ENCODE data around the gene NARS2.

Gene NARS2

GRCh38 chr11:78444726-78445125 is 129.9 kb downstream of the NARS2 start:
- Histone ChIP-seq H3K9me3 (no peaks in the 10 kb centered on the region), H3K27me3 (no peaks in the 10 kb centered on the region), H3K4me3 (ENCODE audit: low read depth in 1 of 2, low read length in 1 of 2) (no peak overlapping the region), H3K4me1 (ENCODE audit: control insufficient read depth in 1 of 2, insufficient read depth in 1 of 2, low read depth in 1 of 2, low read length in 1 of 2) (peaks cover 0 to 13% of the 10 kb centered on the region in 2 experiments), H3K27ac (no peak overlapping the region), H3K36me3 (no peaks in the 10 kb centered on the region)
- TF ChIP-seq, protein P1, sequence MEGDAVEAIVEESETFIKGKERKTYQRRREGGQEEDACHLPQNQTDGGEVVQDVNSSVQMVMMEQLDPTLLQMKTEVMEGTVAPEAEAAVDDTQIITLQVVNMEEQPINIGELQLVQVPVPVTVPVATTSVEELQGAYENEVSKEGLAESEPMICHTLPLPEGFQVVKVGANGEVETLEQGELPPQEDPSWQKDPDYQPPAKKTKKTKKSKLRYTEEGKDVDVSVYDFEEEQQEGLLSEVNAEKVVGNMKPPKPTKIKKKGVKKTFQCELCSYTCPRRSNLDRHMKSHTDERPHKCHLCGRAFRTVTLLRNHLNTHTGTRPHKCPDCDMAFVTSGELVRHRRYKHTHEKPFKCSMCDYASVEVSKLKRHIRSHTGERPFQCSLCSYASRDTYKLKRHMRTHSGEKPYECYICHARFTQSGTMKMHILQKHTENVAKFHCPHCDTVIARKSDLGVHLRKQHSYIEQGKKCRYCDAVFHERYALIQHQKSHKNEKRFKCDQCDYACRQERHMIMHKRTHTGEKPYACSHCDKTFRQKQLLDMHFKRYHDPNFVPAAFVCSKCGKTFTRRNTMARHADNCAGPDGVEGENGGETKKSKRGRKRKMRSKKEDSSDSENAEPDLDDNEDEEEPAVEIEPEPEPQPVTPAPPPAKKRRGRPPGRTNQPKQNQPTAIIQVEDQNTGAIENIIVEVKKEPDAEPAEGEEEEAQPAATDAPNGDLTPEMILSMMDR (IDR thresholded peaks at IDR 0.05), result no peak

GRCh38 chr11:78441956-78442355 is 132.7 kb downstream of the NARS2 start:
- H3K36me3 ChIP-seq, result no peaks in the 10 kb centered on the region
- no peaks in the 10 kb centered on the region for H3K4me1 ChIP-seq (ENCODE audit: control insufficient read depth in 1 of 2, insufficient read depth in 1 of 2, low read depth in 1 of 2, low read length in 1 of 2)
- no peak overlapping the region for H3K27ac ChIP-seq
- no peaks in the 10 kb centered on the region for H3K27me3 ChIP-seq
- TF ChIP-seq, protein P1 (IDR thresholded peaks at IDR 0.05), result no peak
- H3K4me3 ChIP-seq (ENCODE audit: low read depth in 1 of 2, low read length in 1 of 2), result no peak overlapping the region
- H3K9me3 ChIP-seq, result no peaks in the 10 kb centered on the region

GRCh38 chr11:78438298-78438975 is 136.2 kb downstream of the NARS2 start:
- no peaks in the 10 kb centered on the region for H3K27me3 ChIP-seq
- H3K36me3 ChIP-seq, result no peaks in the 10 kb centered on the region
- peak overlapping the region; percentile 28 for H3K27ac ChIP-seq
- H3K4me1 ChIP-seq (ENCODE audit: control insufficient read depth in 1 of 2, insufficient read depth in 1 of 2, low read depth in 1 of 2, low read length in 1 of 2), result no peaks in the 10 kb centered on the region
- TF ChIP-seq, protein P1 (IDR thresholded peaks at IDR 0.05), result no peak
- no peak overlapping the region for H3K4me3 ChIP-seq (ENCODE audit: low read depth in 1 of 2, low read length in 1 of 2)
- no peaks in the 10 kb centered on the region for H3K9me3 ChIP-seq

GRCh38 chr11:78432956-78433355 is 141.7 kb downstream of the NARS2 start:
- H3K27ac ChIP-seq, result no peak overlapping the region
- TF ChIP-seq, protein P1 (IDR thresholded peaks at IDR 0.05), result no peak
- peaks cover 25 to 26% of the 10 kb centered on the region in 2 experiments for H3K4me1 ChIP-seq (ENCODE audit: control insufficient read depth in 1 of 2, insufficient read depth in 1 of 2, low read depth in 1 of 2, low read length in 1 of 2)
- no peaks in the 10 kb centered on the region for H3K9me3 ChIP-seq
- no peaks in the 10 kb centered on the region for H3K27me3 ChIP-seq
- H3K36me3 ChIP-seq, result no peaks in the 10 kb centered on the region
- no peak overlapping the region for H3K4me3 ChIP-seq (ENCODE audit: low read depth in 1 of 2, low read length in 1 of 2)

DNA sequence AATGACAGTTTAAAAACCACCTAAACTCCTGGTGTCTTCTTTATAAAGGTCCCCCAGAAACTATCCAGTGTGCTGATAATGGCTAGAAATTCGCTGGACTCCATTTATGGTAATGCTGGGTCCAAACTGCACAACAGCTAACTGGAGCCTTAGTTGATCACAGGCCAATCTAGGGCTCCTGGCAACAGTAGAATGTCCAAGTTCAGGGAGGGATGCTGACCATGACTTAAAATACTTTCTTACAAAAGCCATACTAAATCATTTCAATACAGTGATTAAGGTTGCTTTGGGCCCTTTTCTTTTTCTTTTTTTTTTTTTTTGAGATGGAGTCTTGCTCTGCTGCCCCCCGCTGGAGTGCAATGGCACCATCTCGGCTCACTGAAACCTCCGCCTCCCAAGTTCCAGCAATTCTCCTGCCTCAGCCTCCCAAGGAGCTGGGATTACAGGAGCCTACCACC is 142.6 kb downstream of the NARS2 start:
- H3K27ac ChIP-seq, result peak overlapping the region; percentile 41
- no peaks in the 10 kb centered on the region for H3K27me3 ChIP-seq
- H3K36me3 ChIP-seq, result no peaks in the 10 kb centered on the region
- H3K4me1 ChIP-seq (ENCODE audit: control insufficient read depth in 1 of 2, insufficient read depth in 1 of 2, low read depth in 1 of 2, low read length in 1 of 2), result peaks cover 34% of the 10 kb centered on the region in 2 experiments
- no peak overlapping the region for H3K4me3 ChIP-seq (ENCODE audit: low read depth in 1 of 2, low read length in 1 of 2)
- TF ChIP-seq, protein P1 (IDR thresholded peaks at IDR 0.05), result peak; percentile 50
- no peaks in the 10 kb centered on the region for H3K9me3 ChIP-seq
